Ramos (cell line): ENCODE measurements around the gene BBX.

Experiments used
- in situ Hi-C: fragments of 300-500 bp; cut with MboI; formaldehyde crosslinking; loops from one replicate; pipeline ENCODE4 v1.14.3; 2022; ENCODE audit warnings: low sequenced_read_pairs; ENCODE audit not compliant: unreplicated experiment

BBX gene

GRCh38 chr3:107522510-107523288 lies at the start of gene BBX:
Gene BBX (plus strand): TSS chr3:107522962. CDS start chr3:107710461, 187,499 bp downstream.
- in situ Hi-C loops = no loop called here

DNA sequence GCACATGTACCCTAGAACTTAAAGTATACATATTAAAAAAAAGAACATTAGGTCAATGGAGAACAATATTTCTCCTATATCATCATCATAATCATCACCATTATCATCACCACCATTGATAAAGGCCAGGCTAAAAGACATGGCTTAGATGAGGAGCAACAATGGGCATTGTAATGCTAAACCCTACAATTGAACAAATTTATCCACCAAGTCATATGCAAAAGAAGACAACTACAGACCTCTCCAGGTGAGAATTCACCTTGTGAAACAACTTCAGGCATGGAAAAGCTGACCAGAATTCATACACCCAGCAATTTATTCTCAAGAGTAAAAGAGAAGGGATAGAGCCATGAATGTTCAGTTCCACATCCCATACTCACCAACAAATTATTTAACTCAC lies 46.3 kb upstream of the BBX start:
- in situ Hi-C loops = no loop called here

DNA sequence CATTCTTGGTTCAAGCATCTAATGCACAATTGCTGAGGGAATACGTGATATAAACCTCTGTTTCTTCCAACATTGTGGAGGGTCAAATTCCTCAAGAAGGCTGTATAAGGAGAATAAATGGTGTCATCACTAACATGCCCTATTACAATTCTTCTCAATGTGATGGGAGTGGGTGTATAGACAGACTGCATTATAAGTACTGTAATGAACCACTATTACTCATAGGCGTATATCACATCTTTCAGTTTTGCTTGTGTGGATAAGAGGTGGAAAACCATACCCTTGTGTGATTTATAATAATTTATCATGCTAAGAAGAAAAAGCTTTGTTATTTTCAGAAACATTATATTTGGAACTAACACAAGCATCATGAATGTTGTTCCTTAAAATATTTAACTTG lies 35.3 kb upstream of the BBX start:
- in situ Hi-C loops = no loop called here

- in situ Hi-C loops = no loop called here
Observed at GRCh38 chr3:107488942-107489341, 33.8 kb upstream of the BBX start.

DNA sequence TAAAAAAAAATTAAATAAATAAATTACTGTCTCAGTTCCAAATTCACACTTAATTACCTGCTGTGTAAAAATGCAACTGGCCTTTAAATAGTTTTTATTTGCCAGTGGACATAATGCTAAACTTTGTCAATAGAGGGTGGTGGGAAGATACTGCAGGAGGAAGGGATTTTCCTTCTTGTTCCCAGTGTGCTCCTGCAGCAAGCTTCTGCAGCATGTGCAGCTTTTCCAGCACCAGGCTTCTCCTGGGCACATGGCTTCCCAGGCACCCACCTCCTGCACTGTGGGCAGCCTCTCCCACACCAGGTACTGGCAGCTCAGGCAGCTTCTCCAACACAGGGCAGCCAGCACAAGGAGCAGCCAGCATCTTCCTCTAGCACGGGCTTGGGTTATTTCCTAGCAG lies 29.6 kb upstream of the BBX start:
- in situ Hi-C loops = no loop called here

GRCh38 chr3:107496855-107497254 lies 25.9 kb upstream of the BBX start:
- in situ Hi-C loops = no loop called here

GRCh38 chr3:107498646-107499045 lies 24.1 kb upstream of the BBX start:
- in situ Hi-C loops = no loop called here

DNA sequence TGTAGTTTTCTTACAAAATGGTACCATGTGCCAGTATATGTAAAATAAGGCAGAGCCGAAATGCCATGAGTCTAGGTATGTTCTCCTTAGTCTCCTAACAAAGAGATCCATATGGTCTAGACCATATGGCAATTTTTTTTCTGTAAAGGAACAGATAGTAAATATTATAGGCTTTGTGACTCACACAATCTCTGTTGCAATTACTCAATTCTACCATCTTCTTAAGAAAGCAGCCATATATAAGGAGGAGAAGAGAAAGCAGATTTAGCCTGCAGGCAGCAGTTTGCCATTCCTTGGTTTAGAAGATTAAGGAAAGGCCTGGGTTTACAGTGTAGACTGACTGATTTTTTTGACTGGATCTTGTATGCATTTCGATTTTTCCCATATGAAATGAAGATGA lies 16.3 kb upstream of the BBX start:
- in situ Hi-C loops = no loop called here

GRCh38 chr3:107508331-107508730 lies 14.4 kb upstream of the BBX start:
- in situ Hi-C loops = no loop called here

DNA sequence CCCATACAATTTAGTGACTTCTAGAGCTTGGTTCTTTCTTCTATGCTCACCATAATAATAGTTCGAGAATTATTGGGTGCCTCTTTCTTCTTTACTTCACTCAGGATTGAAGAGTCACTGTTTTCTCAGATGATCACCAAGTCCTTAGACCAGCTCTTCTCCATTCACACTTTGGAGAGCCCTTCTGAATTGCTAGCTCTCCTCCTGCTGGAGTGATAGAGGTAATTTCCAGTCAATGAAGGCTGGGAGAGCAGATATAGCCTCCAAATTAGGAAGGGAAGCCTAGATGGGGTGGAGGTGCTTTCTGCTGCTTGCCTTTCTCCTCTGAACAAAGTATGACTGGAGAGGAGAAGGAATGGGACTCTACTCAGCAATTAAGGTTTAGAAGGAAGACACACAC lies 10.7 kb upstream of the BBX start:
- in situ Hi-C loops = no loop called here

DNA sequence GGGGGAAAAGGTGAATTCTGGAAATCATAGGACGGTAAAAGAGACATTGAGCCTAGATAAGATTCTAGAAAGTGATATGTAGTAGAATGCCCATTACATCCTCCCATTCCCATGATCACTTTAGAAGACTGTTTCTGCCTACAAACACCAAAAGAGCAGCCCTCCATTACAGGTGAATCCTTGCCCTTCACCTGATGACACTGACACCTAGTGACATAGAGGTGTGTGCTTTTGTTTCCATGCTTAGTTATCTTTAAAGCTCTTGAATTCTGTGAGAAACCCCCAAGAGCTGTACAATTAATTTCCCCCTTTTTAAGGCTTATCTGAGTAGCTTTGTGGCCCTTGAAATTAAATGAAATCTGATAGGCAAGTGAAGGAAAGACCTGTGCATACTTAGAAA lies 8.3 kb upstream of the BBX start:
- in situ Hi-C loops = no loop called here

DNA sequence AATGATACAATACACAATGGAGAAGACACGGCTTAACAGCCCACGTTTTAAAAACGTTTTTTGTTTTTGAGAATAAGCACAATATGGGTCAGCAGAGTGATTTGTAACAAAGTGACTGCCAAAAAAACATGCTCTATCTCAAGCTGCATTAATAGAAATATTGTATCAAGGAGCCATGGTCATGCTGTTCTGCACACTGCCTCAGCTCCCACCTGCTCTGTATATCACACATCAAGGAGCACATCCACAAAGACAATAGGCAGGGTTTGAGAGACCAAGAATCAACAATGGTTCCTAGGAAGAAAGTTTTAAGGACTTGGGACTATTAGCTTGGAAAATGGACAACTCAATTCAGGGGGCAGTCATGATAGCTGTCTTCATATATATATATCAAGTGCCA lies 6.3 kb upstream of the BBX start:
- in situ Hi-C loops = no loop called here

GRCh38 chr3:107520535-107520934 lies 2.2 kb upstream of the BBX start:
- in situ Hi-C loops = no loop called here

GRCh38 chr3:107521469-107522059 lies 1.2 kb upstream of the BBX start:
- in situ Hi-C loops = no loop called here

GRCh38 chr3:107523289-107523538 lies 452 bp downstream of the BBX start:
- in situ Hi-C loops = no loop called here

GRCh38 chr3:107523539-107524325 lies 970 bp downstream of the BBX start:
- in situ Hi-C loops = no loop called here

DNA sequence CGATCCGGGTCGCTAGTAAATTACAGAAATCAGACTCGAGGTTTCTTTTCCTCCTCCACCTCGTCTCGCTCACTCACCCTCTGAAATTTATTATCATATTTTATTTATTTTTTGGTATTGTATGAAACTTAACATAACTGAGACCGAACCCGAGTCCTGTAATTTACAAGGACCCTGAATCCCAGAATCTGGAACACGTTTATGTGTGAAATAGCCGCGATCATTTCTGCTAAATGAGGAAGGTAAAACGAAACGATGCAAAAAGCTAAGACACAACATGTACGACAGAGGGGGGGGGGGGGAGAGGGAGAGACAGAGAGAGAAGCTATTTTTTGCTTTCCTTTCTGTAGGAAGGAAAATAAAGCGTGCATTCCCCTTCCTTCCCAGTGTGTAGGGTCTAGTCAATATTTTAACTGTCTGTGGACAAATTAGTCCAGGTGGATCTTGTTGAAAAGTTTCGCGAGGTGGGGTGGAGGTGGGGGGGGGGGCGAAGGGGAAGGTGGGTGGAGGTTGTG lies 1.6 kb downstream of the BBX start:
- in situ Hi-C loops = no loop called here

- in situ Hi-C loops = no loop called here
Observed at GRCh38 chr3:107524841-107525643, 2.3 kb downstream of the BBX start.

DNA sequence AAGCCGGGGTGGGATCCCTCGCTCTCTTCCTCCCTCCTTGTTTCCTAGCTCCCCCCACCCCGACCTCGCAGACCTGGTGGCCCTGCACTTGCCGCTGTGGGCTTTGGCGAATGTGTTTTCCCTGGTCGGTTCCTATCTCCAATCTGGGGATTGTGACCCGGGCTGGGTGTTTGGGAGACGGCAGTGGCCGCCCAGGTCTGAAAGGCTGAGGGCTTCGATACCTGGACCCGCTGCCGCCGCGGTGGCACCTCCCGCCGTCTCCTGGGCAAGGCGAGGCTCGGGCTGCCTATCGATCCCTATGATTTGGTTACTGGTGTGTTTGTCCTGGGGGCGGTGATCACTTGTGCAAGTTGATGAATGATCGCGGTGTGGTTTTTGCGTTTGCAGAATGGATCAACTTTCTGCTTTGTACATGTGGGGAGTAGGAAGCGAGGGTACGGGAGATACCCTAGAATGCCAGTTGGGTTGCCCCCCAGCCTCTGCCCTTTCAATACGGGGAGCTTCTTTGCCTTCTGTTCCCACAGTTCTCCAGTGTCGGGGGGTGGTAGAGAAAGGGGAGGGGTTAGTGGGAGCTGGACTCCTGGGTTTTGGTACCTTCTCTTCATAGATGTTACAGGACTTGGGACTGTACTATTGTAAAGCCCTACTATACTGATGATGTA lies 3.0 kb downstream of the BBX start:
- in situ Hi-C loops = no loop called here

DNA sequence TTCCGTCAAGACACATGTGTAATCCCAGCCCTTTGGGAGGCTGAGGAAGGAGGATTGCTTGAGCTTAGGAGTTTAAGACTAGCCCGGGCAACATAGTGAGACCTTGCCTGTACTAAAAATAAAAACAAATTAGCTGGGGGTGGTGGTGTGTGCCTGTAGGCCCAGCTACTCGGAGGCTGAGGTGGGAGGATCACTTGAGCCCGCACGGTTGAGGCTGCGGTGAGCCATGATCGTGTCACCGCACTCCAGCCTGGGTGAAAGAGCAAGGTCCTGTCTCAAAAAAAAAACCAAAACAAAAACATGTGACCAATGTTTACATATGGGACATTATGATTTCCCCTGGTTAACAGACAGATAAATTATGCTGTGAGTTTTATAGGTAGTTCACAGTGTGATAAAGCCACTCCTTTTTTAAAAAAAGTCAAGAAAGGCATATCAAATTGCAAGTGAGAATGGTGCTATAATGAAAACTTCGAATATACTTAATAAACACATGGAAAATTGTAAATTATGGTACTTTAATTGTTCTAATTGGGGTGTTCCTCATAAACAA lies 9.2 kb downstream of the BBX start:
- in situ Hi-C loops = no loop called here
